H9 (cell line): Measurements from ENCODE around the gene ZNF599. TPM values are rescaled to one million over a fixed set of nuclear protein-coding genes. Genes with fewer than 3 reads are reported as not detected.

Source experiments
- DNase-seq: peaks from one replicate; pipeline ENCODE4 v3.0.0-alpha.2; 2017
- H2AFZ ChIP-seq: one replicate; pipeline ENCODE4 v1.6.1; 2013; ENCODE audit warnings: mild to moderate bottlenecking, low read length, control low read depth, moderate library complexity
- H2AK5ac ChIP-seq: 2 replicates; pipeline ENCODE4 v1.6.1; 2013; ENCODE audit warnings: low read length, control low read depth, mixed read lengths; ENCODE audit not compliant: insufficient read length
- H2BK120ac ChIP-seq: one replicate; pipeline ENCODE4 v1.6.1; 2013; ENCODE audit warnings: low read depth, mild to moderate bottlenecking, low read length, control low read depth, inconsistent platforms; ENCODE audit not compliant: poor library complexity, severe bottlenecking
- H2BK12ac ChIP-seq: 2 replicates; pipeline ENCODE4 v1.6.1; 2013; ENCODE audit warnings: low read length, control low read depth, mixed read lengths, low read depth; ENCODE audit not compliant: insufficient read length
- H2BK15ac ChIP-seq: 2 replicates; pipeline ENCODE4 v1.6.1; 2013; ENCODE audit warnings: low read depth, low read length, control low read depth
- H2BK20ac ChIP-seq: one replicate; pipeline ENCODE4 v1.6.1; 2013; ENCODE audit warnings: low read depth, mild to moderate bottlenecking, low read length, control low read depth, inconsistent platforms; ENCODE audit not compliant: poor library complexity, severe bottlenecking
- H2BK5ac ChIP-seq: 2 replicates; pipeline ENCODE4 v1.6.1; 2013; ENCODE audit warnings: low read length, control low read depth, mixed read lengths; ENCODE audit not compliant: insufficient read length
- H3K14ac ChIP-seq: 2 replicates; pipeline ENCODE4 v1.6.1; 2013; ENCODE audit warnings: low read length, control low read depth; ENCODE audit not compliant: insufficient read depth
- H3K18ac ChIP-seq: 2 replicates; pipeline ENCODE4 v1.6.1; 2013; ENCODE audit warnings: low read depth, mild to moderate bottlenecking, mixed read lengths, low read length, control low read depth; ENCODE audit not compliant: insufficient read length
- H3K23ac ChIP-seq: 2 replicates; pipeline ENCODE4 v1.6.1; 2013; ENCODE audit warnings: low read length, control low read depth, mixed read lengths, low read depth; ENCODE audit not compliant: insufficient read length
- H3K23me2 ChIP-seq: 2 replicates; pipeline ENCODE4 v1.6.1; 2013; ENCODE audit warnings: low read depth, mild to moderate bottlenecking, mixed read lengths, low read length, control low read depth; ENCODE audit not compliant: insufficient read length, poor library complexity, severe bottlenecking
- H3K27ac ChIP-seq: 2 replicates; pipeline ENCODE4 v1.5.1; 2013; ENCODE audit warnings: low read length, control low read depth, mixed read lengths, low read depth; ENCODE audit not compliant: insufficient read length
- H3K27me3 ChIP-seq: 2 replicates; pipeline ENCODE4 v1.6.1; 2013; ENCODE audit warnings: low read length, control low read depth, inconsistent platforms; ENCODE audit not compliant: insufficient read depth
- H3K4ac ChIP-seq: 2 replicates; pipeline ENCODE4 v1.6.1; 2013; ENCODE audit warnings: low read depth, mild to moderate bottlenecking, control low read depth, inconsistent platforms, low read length, moderate library complexity
- H3K4me1 ChIP-seq: 2 replicates; pipeline ENCODE4 v1.6.1; 2013; ENCODE audit warnings: low read length, control low read depth, inconsistent platforms; ENCODE audit not compliant: insufficient read depth
- H3K4me2 ChIP-seq: 2 replicates; pipeline ENCODE4 v1.6.1; 2013; ENCODE audit warnings: low read length, control low read depth, mixed read lengths; ENCODE audit not compliant: insufficient read length, insufficient read depth
- H3K56ac ChIP-seq: 2 replicates; pipeline ENCODE4 v1.6.1; 2013; ENCODE audit warnings: low read depth, mild to moderate bottlenecking, mixed read lengths, low read length, control low read depth; ENCODE audit not compliant: insufficient read length
- H3K79me1 ChIP-seq: 2 replicates; pipeline ENCODE4 v1.6.1; 2013; ENCODE audit warnings: low read depth, mild to moderate bottlenecking, moderate library complexity, low read length, control low read depth, inconsistent platforms; ENCODE audit not compliant: insufficient read depth, poor library complexity, severe bottlenecking
- H3K79me2 ChIP-seq: 2 replicates; pipeline ENCODE4 v1.6.1; 2013; ENCODE audit warnings: low read length, control low read depth, inconsistent platforms; ENCODE audit not compliant: insufficient read depth
- H3K9ac ChIP-seq: 2 replicates; pipeline ENCODE4 v1.6.1; 2013; ENCODE audit warnings: low read length, control low read depth, mixed read lengths; ENCODE audit not compliant: insufficient read length; ENCODE audit errors: extremely low read depth
- H3K9me3 ChIP-seq: one replicate; pipeline ENCODE4 v1.6.1; 2013; ENCODE audit warnings: low read depth, low read length, inconsistent platforms; ENCODE audit not compliant: control insufficient read depth
- H3T11ph ChIP-seq: one replicate; pipeline ENCODE4 v1.6.1; 2013; ENCODE audit warnings: mild to moderate bottlenecking, low read length, control low read depth, inconsistent platforms
- H4K20me1 ChIP-seq: one replicate; pipeline ENCODE4 v1.6.1; 2013; ENCODE audit not compliant: control insufficient read depth, insufficient read length, insufficient read depth
- H4K5ac ChIP-seq: 2 replicates; pipeline ENCODE4 v1.6.1; 2013; ENCODE audit warnings: low read depth, mild to moderate bottlenecking, mixed read lengths, low read length, control low read depth; ENCODE audit not compliant: insufficient read length
- H4K8ac ChIP-seq: replicated peaks from 2 replicates; pipeline ENCODE4 v1.6.1; 2013; ENCODE audit warnings: low read length, control low read depth, mixed read lengths, low read depth; ENCODE audit not compliant: insufficient read length
- H4K91ac ChIP-seq: 2 replicates; pipeline ENCODE4 v1.6.1; 2013; ENCODE audit warnings: low read depth, mild to moderate bottlenecking, moderate library complexity, mixed read lengths, low read length, control low read depth; ENCODE audit not compliant: insufficient read length
- H3K27ac Mint-ChIP-seq, 3 experiments: 2 replicates in 2 of 3; 3 replicates in 1 of 3; pipeline ENCODE4 v1.8.0; 2020 to 2021; ENCODE audit warnings: mixed read lengths in 3 of 3, mild to moderate bottlenecking in 1 of 3, moderate library complexity in 1 of 3
- H3K27me3 Mint-ChIP-seq: 2 replicates; pipeline ENCODE4 v1.8.0; 2021; ENCODE audit warnings: low read depth, mild to moderate bottlenecking, moderate library complexity, mixed read lengths
- H3K36me3 Mint-ChIP-seq, 3 experiments: 2 replicates in 2 of 3; 3 replicates in 1 of 3; pipeline ENCODE4 v1.8.0; 2020 to 2021; ENCODE audit warnings: low read depth in 3 of 3, mixed read lengths in 3 of 3; ENCODE audit not compliant: insufficient read depth in 1 of 3
- H3K4me1 Mint-ChIP-seq, 2 experiments: 2 replicates each; pipeline ENCODE4 v1.8.0; 2020; ENCODE audit warnings: mixed read lengths in 2 of 2
- H3K4me3 Mint-ChIP-seq, 2 experiments: 2 replicates in 1 of 2; 3 replicates in 1 of 2; pipeline ENCODE4 v1.8.0; 2020 to 2021; ENCODE audit warnings: mild to moderate bottlenecking in 2 of 2, mixed read lengths in 2 of 2, moderate library complexity in 1 of 2
- H3K9me3 Mint-ChIP-seq, 2 experiments: 2 replicates in 1 of 2; 3 replicates in 1 of 2; pipeline ENCODE4 v1.8.0; 2020; ENCODE audit warnings: mild to moderate bottlenecking in 2 of 2, mixed read lengths in 2 of 2, moderate library complexity in 1 of 2
- CTCF ChIP-seq: fragments of 200-600 bp; sonication (generic); conservative IDR thresholded peaks from 3 replicates; pipeline ENCODE4 v1.8.0; 2021; ENCODE audit warnings: antibody characterized with exemption, mild to moderate bottlenecking
- WGBS: extraction: QIAGEN DNeasy Blood & Tissue Kit; methylation state at CpG from one replicate; pipeline ENCODE4 v1.1.7; 2013; ENCODE audit warnings: missing lambda C conversion rate, low lambda C conversion rate, mixed read lengths; ENCODE audit not compliant: insufficient read length; ENCODE audit errors: extremely low coverage; 5-methylcytosine and 5-hydroxymethylcytosine counted together
- total RNA-seq: library from RNA; stranded (reverse); gene quantifications from 2 replicates; pipeline ENCODE4 v1.2.1, GENCODE V29; 2021

The ZNF599 gene
- total RNA-seq, 1 experiment from 2014 or later, result 3.9 TPM

GRCh38 chr19:34734537-34735103 lies 38.4 kb downstream of the ZNF599 start:
- Histone ChIP-seq H2BK12ac (no peak overlapping the region), H3K56ac (no peak overlapping the region), H2BK5ac (no peak overlapping the region), H3K4me2 (peak overlapping the region; percentile 94), H2AK5ac (no peak overlapping the region), H3K4me1 (no peaks in the 10 kb centered on the region), H2AFZ (peak overlapping the region; percentile 46), H3K23ac (no peak overlapping the region), H2BK20ac (no peak overlapping the region), H3K27me3 (no peaks in the 10 kb centered on the region), H3K79me2 (no peaks in the 10 kb centered on the region), H3K9me3 (no peaks in the 10 kb centered on the region), H3T11ph (peak overlapping the region; percentile 46), H4K91ac (no peak overlapping the region), H3K4ac (no peak overlapping the region; the same call in 1 of the 2 replicates), H3K9ac (peak overlapping the region; percentile 74), H3K14ac (peak overlapping the region; percentile 37; the same call in 1 of the 2 replicates), H4K8ac (peak overlapping the region; percentile 90), H3K79me1 (no peaks in the 10 kb centered on the region), H4K20me1 (no peaks in the 10 kb centered on the region), H4K5ac (peak overlapping the region; percentile 86), H3K18ac (no peak overlapping the region), H2BK15ac (no peak overlapping the region), H3K27ac (peak overlapping the region; percentile 47), H2BK120ac (no peak overlapping the region), H3K23me2 (peaks cover 11% of the 10 kb centered on the region)
- peaks cover 10% of the 10 kb centered on the region in 2 experiments; a peak in 4 of 5 replicates for H3K9me3 Mint-ChIP-seq
- peak overlapping the region; percentile 83 to 94 for H3K4me3 Mint-ChIP-seq
- peak overlapping the region; percentile 43 to 98 (median 97); a peak in 6 of 7 replicates for H3K27ac Mint-ChIP-seq
- WGBS, result no CpG with 5 or more reads among the region's 16 CpGs
- no peak for DNase-seq
- peaks cover 12 to 15% of the 10 kb centered on the region in 2 experiments; a peak in 3 of 4 replicates for H3K4me1 Mint-ChIP-seq
- peaks cover 2% of the 10 kb centered on the region for H3K27me3 Mint-ChIP-seq
- TF ChIP-seq CTCF, result no peak
- peaks cover 8 to 27% (median 21%) of the 10 kb centered on the region in 3 experiments for H3K36me3 Mint-ChIP-seq
